ENCODE results near the gene CABP4. TPM values are rescaled to one million over a fixed set of nuclear protein-coding genes. Genes with fewer than 3 reads are reported as not detected.

The CABP4 gene
- total RNA-seq (ENCODE audit: insufficient read depth, low replicate concordance) = 0.96 TPM

DNA sequence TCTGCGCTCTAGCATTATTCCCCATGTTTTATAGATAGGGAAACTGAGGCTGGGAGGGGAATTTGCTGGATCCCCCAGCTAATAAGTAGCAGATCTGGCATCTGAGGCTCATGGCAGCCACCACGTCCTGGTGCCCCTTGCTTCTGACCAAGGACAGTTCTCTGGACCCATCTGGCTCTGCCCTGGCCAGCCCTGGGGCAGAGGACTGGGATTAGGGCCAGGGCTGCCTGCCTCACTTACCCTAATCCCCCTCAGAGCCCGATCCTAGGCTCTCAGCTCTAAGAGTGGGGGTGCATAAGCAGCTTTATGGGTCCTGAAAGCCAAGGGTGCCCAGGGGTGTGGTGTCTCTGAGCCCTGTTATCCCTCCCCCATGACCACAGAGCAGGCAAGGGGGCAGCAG lies at the start of gene CABP4:
CABP4 (plus strand) TSS at position 301 of the 400 bp plus-strand sequence; CDS start at position 371, 70 bp downstream.
- DNase-seq (ENCODE audit: low spot score) = no peak

- no peak for DNase-seq (ENCODE audit: low spot score)
These were observed 49.3 kb upstream of the CABP4 start for GRCh38 chr11:67405688-67406339.

DNA sequence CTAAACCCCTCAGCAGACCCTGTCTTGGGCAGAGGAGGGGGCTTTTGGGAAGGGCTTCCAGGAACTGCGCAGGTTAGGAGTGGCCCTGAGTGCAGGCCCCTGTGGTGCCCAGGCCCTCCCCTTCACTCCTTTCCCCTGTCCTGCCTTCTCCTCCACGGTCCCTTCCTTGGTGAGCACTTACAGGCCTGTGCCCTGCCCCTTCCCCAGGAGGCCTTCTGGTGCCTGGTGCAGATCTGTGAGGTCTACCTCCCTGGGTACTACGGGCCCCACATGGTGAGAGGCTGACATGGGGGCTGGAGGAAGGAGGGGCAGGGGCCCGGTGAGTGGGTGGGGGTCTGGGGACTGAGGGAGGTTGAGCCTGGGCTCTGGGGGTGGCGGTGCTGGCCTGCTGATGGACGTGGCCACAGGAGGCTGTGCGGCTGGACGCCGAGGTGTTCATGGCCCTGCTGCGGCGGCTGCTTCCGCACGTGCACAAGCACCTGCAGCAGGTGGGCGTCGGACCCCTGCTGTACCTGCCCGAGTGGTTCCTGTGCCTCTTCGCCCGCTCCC lies 48.7 kb upstream of the CABP4 start:
- no peak for DNase-seq (ENCODE audit: low spot score)

GRCh38 chr11:67406969-67407687 lies 48.0 kb upstream of the CABP4 start:
- no peak for DNase-seq (ENCODE audit: low spot score)

DNA sequence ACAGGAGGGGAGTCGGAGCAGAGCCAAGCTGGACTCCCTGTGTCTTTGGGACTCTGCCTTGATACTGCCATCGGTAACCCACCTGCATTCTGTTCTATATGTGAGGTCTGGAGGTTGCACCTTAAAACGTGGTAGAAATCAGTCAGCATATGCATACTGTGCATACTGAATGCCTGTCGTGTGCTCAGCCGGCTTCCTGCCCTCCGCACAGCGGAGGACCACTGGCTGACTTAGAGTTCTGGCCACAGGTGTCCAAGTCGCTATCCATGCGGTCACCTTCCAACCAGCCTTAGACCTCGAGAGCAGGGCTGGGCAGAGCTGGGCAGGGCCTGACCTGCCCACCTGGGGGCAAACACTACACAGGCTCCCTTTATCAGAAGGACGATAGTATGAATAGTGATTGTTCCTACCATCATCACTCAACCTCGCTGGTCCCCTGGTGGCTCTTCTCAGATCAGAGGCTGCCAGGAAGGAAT lies 47.4 kb upstream of the CABP4 start:
- no peak for DNase-seq (ENCODE audit: low spot score)

DNA sequence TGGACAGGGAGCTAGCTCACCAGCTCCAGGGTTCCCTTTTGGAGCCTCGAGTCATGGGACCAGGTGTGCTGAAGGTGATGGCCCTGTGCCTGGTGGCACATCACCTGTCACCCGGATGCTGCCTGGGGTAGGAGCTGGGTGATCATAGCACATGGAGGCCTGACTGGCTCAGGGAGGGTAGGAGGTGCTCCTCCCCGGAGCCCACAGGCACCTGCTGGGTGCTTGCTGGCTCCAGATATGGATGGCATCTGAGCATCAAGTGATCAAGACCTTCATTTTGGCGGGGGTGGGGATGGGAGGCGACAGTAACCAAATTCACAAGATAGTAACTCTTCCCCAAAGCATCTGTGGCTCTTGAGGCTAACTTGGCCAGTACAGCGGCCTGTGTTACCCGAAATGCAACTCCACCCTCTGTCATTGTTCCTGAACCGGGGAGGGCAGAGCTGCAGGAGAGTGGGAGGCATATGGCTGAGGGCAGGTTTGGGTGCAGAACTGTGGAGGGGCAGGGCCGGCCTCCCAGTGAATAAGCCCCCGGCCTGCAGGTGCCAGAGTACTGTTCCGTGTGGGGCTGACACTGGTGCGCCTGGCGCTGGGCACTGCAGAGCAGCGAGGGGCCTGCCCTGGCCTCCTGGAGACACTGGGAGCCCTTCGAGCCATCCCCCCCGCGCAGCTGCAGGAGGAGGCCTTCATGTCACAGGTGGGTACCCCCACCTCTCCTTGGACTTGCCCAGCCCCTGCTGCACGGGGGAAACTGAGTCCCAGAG lies 46.5 kb upstream of the CABP4 start:
- no peak for DNase-seq (ENCODE audit: low spot score)

DNA sequence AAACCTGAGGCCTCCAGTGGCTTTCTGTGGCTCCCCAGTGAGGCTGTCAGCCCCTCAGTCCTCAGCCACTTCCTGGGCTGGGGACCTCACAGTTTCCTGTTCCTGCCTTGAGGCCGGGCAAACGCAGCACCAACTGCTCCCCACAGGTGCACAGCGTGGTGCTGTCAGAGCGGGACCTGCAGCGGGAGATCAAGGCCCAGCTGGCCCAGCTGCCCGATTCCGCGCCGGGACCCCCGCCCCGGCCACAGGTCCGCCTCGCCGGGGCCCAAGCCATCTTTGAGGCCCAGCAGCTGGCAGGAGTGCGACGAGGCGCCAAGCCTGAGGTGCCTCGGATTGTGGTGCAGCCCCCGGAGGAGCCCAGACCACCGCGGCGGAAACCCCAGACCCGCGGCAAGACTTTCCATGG lies 45.9 kb upstream of the CABP4 start:
- no peak for DNase-seq (ENCODE audit: low spot score)

- no peak for DNase-seq (ENCODE audit: low spot score)
These were observed 45.3 kb upstream of the CABP4 start for GRCh38 chr11:67409781-67410368.

DNA sequence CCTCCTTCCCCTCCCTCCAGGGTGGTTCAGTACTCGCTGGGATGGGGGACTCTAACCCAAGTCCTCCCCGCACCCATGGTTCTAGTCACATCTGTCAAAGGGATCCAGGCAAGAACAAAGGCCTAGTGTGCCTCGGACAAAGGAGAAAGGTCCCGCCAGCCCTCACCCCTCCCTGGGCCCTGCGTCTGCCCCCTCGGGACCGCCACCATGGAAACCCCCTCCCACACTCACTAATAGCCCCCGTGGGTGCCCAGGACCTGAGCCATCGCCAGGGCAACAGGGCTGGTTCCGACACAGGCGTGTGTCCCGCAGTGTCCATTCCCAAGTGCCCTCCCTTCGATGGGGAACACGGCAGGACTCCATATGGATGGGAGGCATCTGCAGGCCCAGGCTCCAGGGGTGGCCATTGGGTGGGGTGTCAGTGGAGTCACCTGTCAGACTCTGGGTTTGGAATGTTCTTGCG lies 44.8 kb upstream of the CABP4 start:
- DNase-seq (ENCODE audit: low spot score) = no peak

DNA sequence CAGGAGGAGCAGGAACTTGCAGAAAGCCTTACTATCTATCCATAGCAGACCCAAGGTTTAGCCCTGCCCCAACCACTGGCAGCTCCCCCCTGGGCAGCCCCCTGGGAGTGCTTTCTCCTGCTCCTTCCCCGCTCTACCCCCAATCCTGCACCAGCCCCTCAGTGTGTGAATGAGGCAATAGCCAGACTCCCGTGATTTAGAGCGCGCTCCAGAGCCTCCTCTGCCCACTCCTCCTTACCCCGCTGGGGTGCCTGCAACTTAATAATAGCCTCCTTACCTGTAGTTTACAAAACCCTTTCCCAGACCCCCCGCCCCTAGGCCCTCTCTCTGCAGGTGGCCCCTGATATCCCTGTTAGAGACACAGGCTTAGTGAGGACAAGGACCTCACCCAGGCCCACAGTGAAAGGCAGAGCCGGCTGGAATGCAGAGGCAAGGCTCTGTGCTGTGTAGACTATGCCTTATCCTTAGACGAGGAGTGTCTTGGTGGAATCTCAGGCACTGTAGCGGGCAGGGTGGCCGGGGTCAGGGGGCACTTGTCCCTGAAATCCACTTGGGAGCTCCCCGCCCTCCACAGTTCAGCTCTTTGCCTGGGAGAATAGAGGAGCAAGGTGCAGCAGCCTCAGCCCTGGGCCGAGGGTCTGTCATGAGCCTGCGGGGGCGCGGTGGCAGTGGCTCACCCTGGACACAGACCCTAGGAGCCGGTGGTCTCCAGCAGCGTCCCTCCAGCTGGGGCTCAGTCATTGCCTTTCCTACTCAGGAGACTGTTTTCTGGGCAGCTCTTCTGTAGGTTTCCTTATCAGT lies 44.0 kb upstream of the CABP4 start:
- no peak for DNase-seq (ENCODE audit: low spot score)

- DNase-seq (ENCODE audit: low spot score) = no peak
These were observed 43.4 kb upstream of the CABP4 start for GRCh38 chr11:67411785-67412152.

GRCh38 chr11:67412495-67413179 lies 42.5 kb upstream of the CABP4 start:
- DNase-seq (ENCODE audit: low spot score) = no peak

- no peak for DNase-seq (ENCODE audit: low spot score)
These were observed 41.8 kb upstream of the CABP4 start for GRCh38 chr11:67413266-67413849.

DNA sequence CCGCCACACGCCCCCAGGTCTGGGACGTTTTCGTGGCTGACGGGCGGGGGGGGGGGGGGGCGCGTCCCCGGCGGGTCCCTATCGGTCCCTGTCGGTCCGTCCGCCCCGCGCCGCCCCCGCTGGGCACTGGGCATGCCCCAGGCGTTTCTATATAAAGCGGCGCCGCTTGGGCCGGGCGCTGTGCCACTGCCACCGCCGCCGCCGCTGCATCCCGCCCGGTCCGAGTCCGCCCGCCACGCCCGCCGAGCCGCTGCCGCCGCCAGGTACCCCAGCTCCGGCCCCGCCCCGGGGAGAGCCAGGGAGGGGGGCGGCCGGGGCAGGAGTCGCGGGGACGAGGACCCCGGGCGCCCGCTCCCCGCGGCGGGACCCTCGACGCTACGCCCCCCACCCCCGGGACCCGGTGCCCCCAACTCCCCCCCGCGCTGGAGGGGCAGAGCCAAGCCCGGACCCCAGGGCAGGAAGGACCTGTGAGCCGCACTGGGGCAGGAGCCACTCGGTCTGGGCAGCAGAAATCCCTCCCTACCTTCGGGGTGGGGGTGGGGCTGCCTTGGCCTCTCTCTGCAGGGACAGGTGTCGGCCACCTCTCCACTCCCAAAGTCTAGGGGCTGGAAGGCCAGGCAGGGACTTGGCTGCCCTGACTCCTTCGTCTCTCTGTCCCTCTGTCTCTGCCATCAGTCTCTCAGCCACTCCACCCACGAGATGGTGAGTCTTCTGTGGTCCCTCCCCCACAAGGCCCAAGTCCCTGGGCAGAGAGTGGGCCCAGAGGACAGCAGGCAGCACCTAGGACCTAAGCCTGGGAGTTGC lies 39.5 kb upstream of the CABP4 start, which contains the start of gene CARNS1:
CARNS1 (plus strand) TSS at position 178 of the 804 bp plus-strand sequence; CDS start at position 700, 522 bp downstream.
- no peak for DNase-seq (ENCODE audit: low spot score)

- peak; percentile 33 for DNase-seq (ENCODE audit: low spot score)
These were observed 38.5 kb upstream of the CABP4 start for GRCh38 chr11:67416416-67417335.

GRCh38 chr11:67417425-67417824 lies 37.7 kb upstream of the CABP4 start:
- DNase-seq (ENCODE audit: low spot score) = no peak

DNA sequence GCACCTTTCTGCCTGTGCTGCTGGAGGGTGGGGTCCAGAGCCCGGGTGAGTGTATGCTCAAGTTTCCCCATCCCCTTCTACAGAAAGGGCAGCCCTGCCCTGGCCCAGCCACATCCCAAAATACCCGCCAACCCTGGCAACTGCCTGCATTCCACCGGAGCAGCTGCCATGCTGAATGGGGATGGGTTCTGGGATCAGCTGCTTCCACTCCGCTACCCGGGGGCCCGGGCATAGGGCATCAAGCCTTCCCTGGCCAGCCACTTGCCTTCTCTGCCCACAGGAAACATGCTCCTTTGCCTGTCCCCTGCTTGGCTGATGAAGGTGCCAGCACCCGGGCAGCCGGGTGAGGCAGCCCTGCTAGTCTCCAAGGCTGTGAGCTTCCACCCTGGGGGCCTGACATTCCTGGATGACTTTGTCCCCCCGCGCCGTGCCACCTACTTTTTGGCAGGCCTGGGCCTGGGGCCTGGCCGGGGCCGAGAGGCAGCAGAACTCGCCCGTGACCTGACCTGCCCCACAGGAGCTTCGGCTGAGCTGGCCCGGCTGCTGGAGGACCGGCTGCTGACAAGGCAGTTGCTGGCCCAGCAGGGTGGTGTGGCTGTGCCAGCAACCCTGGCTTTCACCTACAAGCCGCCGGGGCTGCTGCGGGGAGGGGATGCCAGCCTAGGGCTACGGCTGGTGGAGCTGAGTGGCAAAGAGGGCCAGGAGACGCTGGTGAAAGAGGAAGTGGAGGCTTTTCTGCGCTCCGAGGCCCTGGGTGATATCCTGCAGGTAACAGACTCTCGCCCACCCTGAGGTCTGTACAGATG lies 36.5 kb upstream of the CABP4 start:
- no peak for DNase-seq (ENCODE audit: low spot score)
